GM18867 (cell line): ENCODE data around the gene MYL2.

Source experiments
- ATAC-seq: cut with Tn5 transposase; IDR thresholded peaks from one replicate; pipeline ENCODE4 v1.9.1; 2021; ENCODE audit warnings: mild to moderate bottlenecking, moderate library complexity; ENCODE audit not compliant: unreplicated experiment

The MYL2 gene

DNA sequence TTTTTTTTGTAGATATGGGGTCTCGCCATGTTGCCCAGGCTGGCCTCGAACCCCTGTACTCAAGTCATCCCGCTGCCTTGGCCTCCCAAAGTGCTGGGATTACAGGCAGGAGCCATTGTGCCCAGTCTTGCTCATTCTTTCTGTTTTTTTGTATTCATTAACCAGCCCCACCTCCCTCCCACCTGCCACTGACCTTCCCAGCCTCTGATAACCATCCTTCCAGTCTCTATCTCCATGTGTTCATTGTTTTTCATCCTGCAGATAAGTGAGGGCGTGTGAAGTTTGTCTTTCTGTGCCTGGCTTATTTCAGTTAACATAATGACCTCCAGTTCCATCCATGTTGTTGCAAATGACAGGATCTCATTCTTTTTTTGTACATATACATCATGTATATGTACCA lies 19.0 kb downstream of the MYL2 start:
- ATAC-seq: no peak

DNA sequence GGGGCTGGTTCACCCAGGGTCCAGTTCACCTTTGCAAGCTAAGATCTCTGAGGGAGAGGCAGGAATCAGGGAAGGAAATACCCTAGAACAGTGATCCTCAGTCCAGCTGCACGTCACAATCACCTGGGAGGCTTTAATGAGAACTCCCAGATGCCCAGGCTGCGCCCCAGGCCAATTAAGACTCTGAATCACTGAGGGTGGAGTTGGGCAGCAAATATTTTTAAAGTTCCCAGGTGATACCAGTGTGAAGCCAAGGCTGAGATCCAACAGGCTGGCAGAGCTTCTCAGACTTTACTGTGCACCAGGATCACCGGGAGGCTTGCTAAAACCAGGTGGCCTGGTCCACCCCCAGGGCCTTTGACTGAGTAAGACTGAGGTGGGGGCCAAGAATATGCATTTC lies 23.8 kb downstream of the MYL2 start:
- ATAC-seq: no peak

DNA sequence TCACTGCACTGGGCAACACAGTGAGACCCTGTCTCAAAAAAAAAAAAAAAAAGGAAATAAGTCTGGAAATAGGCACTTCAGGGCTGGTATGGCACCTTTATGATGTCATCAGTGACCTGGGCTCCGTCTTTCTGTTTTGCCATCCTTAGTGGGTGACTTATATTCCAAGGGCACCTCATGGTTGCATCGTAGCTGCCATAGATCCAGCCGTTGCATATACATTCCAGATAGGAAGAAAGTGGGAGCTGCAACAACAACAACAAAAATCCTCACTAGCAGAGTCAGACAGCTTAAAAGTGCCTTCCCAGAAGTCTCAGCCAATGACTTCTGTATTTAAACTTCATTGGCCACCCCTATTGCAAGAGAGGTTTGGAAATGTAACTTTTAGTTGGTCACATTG lies 26.4 kb downstream of the MYL2 start:
- no peak for ATAC-seq

DNA sequence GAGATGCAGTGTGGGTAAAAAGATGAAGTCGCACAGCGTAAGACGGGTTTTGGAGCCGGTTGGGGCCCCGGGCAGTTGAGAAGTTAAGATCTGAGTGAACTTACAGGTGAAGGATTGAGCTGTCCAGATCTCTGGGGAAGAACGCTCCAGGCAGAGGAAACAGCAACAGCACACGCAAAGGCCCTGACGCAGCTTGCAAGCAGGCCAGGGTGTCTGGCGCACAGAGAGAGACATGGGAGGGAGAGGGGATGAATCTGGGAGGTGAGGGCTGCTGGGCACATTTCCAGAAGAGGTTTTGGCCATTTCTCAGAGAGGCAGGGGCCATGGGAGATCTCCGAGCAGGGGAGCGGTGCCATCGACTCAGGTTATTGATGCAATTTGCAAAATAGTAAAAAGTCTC lies 31.0 kb downstream of the MYL2 start:
- ATAC-seq: no peak

DNA sequence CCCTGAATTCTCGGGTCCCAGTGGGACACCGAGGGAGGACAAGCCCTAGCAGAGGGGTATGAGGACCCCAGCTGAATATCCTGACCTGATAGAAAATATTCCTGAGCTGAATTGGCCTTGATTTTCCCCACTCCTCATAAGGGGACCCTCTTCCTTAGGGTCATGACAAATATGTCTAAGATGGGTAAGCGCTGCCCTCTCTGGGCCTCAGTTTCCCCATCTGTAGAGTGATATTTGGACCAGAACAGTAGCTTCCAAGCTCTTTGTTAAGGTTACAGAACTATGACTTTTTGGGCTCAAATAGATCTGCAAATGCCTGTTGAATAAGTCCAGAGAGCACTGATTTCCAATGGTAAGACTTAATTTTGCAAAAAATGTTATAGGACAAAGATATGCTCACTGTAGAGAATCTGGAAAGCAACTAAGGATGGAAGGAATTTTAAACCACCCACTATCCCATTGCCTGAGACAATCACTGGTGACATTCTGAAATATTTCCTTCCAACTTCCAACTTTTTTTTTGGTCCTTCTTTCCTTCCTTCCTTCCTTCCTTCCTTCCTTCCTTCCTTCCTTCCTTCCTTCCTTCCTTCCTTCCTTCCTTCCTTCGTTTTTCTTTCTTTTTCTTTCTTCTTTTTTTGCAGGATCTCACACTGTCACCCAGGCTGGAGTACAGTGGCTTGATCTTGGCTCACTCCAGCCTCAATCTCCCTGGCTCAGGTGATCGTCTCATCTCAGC lies 32.0 kb downstream of the MYL2 start:
- no peak for ATAC-seq

DNA sequence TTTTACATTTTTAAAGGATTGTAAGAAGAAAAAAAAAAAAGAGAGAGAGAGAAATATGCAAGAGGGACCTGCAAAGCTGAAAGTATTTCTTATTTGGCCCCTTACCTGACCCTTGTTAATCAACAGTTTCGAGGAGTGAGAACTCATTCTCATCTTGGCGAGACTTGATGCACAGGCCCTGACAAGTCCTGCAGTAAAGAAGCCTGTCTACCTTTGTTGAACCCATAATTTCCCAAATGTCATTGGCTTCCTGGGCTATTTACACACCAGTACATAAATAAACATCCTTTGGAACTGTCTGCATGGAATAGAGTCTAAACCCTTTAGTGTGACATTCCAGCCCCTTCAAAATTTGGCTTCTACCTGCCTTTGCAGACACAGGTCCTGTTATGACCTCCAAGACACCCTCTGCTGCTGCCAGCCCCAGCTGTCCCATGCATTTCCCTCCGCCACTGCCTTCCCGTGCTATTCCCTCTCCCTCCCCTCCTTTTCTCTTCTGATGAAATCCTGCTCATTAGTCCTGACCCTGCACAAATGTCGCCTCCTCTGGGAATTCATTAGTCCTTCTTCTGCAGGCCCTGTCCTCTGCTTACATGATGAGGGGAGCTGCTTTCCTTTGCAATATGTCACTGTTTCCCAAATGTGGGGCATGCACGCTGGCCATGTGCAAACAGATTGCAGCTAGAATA lies 35.1 kb downstream of the MYL2 start:
- no peak for ATAC-seq

DNA sequence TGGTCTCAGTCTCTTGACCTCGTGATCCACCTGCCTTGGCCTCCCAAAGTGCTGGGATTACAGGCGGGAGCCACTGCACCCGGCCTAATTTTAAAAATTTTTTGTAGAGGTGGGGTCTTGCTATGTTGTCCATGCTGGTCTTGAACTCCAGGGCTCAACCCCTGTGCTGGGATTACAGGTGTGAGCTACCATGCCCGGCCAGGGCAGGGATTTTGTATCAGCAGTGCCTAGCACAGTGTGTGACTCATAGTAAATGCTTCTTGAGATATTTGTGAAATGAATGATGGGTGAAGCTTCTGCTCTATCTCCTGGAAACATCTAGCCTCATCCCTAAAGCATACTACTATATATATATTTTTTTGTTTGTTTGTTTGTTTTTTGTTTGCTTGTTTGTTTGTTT lies 37.1 kb downstream of the MYL2 start:
- no peak for ATAC-seq

DNA sequence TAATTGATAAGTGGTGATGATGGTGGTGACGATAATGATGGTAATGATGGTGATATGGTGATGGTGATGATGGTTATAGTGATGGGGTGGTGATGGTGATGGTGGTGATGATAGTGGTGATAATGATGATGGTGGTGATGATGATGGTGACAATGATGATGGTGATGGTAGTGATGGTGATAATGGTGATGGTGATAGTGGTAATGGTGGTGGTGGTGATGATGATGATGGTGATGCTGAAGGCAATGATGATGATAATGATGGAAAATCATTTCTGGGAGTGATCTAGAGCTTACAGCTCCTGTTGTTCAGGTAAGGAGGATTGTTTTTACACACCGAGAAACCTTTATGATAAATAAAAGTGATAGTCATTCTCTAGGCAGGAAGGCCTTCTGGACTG lies 39.7 kb downstream of the MYL2 start:
- no peak for ATAC-seq

DNA sequence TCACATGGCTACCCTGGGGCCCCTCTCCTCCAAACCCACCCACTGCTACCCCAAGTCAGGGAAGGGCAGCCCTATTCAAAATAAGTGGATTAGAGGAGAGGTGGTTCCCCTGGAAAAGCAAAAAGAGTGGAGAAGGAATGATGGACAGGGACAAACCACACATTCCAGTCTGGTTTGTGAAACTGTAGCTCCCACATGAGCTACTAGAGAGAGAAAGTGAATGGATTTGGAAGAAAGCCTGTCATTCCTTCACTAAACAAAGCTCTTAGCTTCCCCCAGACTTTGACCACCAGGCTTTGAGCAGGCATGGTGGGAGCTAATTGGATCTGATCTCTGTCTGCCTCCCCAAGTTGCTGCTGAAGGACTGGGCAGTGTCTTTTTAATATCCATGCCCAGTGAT lies 45.6 kb downstream of the MYL2 start:
- ATAC-seq: no peak

DNA sequence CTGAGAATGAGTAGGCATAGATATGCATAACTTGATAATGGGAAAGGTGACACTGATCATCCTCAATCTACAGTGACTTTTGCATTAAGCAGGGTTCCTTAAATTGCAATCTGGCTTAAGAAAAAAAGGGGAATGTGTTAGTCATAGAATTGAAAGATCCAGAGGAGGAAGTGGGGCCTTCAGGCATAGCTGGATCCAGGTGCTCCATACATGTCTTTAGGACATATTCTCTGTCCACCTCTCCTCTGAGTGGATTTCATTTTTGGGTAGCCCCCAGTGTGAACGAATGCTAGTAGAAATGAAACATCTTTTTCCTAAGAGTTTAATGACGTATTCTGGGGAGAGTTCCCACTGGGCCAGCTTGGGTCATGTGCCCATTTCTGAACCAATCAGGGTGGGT lies 46.0 kb downstream of the MYL2 start:
- no peak for ATAC-seq

DNA sequence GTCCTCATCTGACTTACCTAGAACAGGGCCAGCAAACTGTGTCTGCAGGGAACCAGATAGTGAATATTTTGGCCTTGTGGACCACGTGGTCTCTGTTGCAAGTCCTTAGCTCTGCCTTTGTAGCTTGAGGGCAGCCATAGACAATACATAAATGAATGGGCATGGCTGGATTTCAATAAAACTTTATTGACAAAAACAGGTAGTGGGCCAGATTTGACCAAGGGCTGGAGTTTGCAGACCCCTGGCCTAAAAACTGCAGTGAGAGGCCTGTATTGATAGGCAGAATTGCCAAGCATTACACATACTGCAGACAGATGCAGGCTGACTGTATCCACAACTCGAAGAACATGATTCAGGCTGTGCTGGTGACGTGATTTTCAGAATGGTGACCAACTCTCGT lies 48.3 kb downstream of the MYL2 start:
- no peak for ATAC-seq

DNA sequence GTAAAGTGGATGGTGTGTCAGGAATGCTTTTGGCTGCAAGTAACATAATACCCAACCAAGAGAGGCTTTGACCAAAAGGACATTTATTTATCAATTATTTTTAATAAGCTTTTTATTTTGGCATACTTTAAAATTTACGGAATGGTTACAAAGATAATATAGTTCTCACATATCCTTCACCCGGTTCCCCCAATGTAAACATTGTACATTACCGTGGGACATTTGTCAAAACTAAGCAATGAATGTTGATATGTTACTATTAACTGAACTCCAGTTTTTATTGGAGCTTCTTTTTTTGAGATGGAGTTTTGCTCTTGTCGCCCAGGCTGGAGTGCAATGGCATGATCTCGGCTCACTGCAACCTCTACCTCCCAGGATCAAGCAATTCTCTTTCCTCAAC lies 50.6 kb downstream of the MYL2 start:
- no peak for ATAC-seq

DNA sequence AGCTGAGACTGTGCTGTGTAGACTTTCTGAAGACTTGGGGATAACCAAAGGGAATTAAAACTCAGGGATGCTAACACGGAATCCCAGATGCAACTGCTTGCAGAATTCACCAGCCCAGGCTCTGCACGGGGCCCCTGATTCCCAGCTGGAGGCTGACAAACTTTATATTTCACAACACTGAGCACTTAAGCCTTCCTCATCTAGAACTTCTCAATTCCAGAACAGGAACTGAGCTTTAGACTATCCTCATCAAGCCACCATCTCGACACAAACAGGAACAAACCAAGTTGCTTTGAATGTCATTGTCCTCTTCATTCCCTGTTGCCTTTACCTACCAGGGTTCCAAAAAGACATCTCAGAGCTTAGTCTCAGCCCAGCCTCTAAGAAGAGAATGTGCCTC lies 51.4 kb downstream of the MYL2 start:
- ATAC-seq: no peak

DNA sequence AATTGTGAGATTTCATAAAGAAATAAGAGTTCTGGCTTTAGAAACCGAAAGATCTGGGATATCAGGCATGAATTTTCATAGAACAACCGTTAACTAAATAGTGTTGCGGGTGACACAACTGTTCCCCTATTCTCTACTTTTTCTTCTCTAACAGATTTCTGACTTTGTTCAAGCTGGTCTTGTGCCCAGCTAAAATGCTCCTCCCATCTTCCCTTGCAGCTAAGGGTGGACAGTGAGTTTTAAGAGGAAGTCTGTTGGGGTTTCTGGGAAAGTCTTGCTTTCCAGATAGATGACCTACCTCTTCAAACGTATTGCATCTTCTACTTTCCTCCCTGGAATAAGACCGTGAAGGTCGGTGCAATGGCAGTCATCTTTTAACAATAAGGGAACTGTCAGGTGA lies 54.9 kb downstream of the MYL2 start:
- no peak for ATAC-seq

DNA sequence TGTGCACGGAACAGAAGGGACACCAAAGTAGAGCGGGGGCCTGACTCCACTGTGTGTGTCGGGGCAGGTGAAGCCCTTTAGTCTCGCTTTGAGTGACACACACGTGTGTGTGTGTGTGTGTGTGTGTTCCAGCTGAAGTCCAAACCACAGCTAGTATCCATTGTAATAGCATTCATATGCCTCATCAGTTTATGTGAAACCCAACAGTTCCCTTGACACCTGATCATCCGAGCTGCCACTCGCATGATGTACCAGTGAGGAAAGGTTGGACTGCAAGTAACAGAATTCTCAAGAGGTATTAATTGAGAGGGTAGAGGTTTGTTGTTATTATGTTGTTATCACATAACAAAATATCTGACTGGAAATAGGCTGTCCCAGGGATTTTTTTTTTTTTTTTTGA lies 57.2 kb downstream of the MYL2 start:
- no peak for ATAC-seq

DNA sequence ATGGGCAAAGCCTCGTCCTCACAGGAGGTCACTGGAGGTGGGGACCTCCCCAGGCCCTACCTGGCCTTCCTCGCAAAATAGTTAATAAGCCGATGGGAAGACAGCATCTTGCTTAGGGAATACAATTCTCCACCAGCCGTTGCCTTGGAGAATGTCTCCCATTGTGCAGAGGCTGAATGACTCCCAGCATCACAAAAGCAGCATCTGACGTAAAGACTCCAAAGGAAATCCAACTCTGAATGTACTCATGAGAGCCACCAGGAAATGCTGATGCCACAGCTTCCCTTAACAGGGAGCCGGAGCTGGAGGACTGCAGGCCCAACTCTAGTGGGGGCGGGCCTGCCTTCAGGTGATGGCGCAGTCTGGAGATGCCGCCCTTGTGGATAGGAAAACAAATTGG lies 58.0 kb downstream of the MYL2 start:
- ATAC-seq: no peak

DNA sequence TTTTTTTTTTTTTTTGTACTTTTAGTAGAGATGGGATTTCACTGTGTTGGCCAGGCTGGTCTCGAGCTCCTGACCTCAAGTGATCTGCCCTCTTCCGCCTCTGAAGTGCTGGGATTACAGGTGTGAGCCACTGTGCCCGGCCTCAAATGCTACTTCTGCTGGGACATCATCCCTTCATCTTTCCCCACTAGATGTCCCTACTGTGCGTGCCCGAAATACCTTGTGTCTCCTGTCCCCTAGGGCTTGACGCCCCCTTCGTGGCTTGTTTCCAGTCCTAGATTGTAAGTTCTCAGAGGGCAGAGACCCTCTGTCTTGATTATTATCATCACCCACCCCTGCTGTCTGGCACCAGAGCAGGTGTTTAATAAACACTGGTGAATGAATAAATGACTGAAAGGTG lies 58.6 kb downstream of the MYL2 start:
- no peak for ATAC-seq
